Measurements from ENCODE around the gene MPZL3.

MPZL3 gene

GRCh38 chr11:118233850-118234249, 18.3 kb downstream of the MPZL3 start:
- H3K79me1 ChIP-seq (ENCODE audit: low read depth, low read length): no peaks in the 10 kb centered on the region
- no peak overlapping the region for H2AK5ac ChIP-seq (ENCODE audit: low read depth, low read length)
- no peak overlapping the region for H3K4ac ChIP-seq (ENCODE audit: low read length)
- no peak overlapping the region for H3K23ac ChIP-seq (ENCODE audit: low read depth, low read length, poor library complexity)
- H3K4me1 ChIP-seq (ENCODE audit: control insufficient read depth in 2 of 2, insufficient read depth in 1 of 2, low read depth in 1 of 2, low read length in 2 of 2): no peaks in the 10 kb centered on the region
- WGBS, 2 donors (ENCODE audit: extremely low coverage in 2 of 2, insufficient read length in 2 of 2, insufficient replicate concordance in 1 of 2): no CpG with 5 or more reads among the region's 1 CpG
- no peaks in the 10 kb centered on the region for H3K36me3 ChIP-seq (replicated peaks in 1 of 2; ENCODE audit: control insufficient read depth in 2 of 2, insufficient read depth in 2 of 2, low read length in 2 of 2)
- no peak for DNase-seq (ENCODE audit: low spot score)
- H3K27me3 ChIP-seq (ENCODE audit: control insufficient read depth in 3 of 3, insufficient read depth in 3 of 3, low read depth in 1 of 3, low read length in 3 of 3): peaks cover 0 to 16% (median 0%) of the 10 kb centered on the region in 3 experiments
- no peak overlapping the region for H4K91ac ChIP-seq (ENCODE audit: low read depth, low read length, poor library complexity)
- no peak overlapping the region for H3K9ac ChIP-seq (ENCODE audit: low read depth, low read length, poor library complexity)
- H4K8ac ChIP-seq (ENCODE audit: low read depth, low read length): no peak overlapping the region
- H2BK15ac ChIP-seq (ENCODE audit: low read length): no peak overlapping the region
- no peak overlapping the region for H3K4me2 ChIP-seq (ENCODE audit: insufficient read depth, low read length, poor library complexity, severe bottlenecking)
- no peaks in the 10 kb centered on the region for H3K9me3 ChIP-seq (replicated peaks in 1 of 2; ENCODE audit: control insufficient read depth in 2 of 2, insufficient read depth in 1 of 2, low read depth in 1 of 2, low read length in 2 of 2)
- no peak overlapping the region for H3K18ac ChIP-seq (ENCODE audit: low read length)
- H2AFZ ChIP-seq (ENCODE audit: low read length): no peak overlapping the region
- H3K14ac ChIP-seq (ENCODE audit: low read length): no peak overlapping the region
- H3K4me3 ChIP-seq (ENCODE audit: low read length in 2 of 2): no peak overlapping the region
- H2BK120ac ChIP-seq (ENCODE audit: low read depth, low read length): no peak overlapping the region
- no peak overlapping the region for H2BK5ac ChIP-seq (ENCODE audit: low read length)
- no peak overlapping the region for H2BK12ac ChIP-seq (ENCODE audit: low read length)
- H3K27ac ChIP-seq (replicated peaks; ENCODE audit: low read length): no peak overlapping the region

GRCh38 chr11:118233377-118233776, 18.8 kb downstream of the MPZL3 start:
- no peak overlapping the region for H3K4me2 ChIP-seq (ENCODE audit: insufficient read depth, low read length, poor library complexity, severe bottlenecking)
- no peak overlapping the region for H2AFZ ChIP-seq (ENCODE audit: low read length)
- no peak overlapping the region for H3K23ac ChIP-seq (ENCODE audit: low read depth, low read length, poor library complexity)
- H3K9me3 ChIP-seq (replicated peaks in 1 of 2; ENCODE audit: control insufficient read depth in 2 of 2, insufficient read depth in 1 of 2, low read depth in 1 of 2, low read length in 2 of 2): no peaks in the 10 kb centered on the region
- H3K4me3 ChIP-seq (ENCODE audit: low read length in 2 of 2): no peak overlapping the region
- H3K4ac ChIP-seq (ENCODE audit: low read length): no peak overlapping the region
- H3K9ac ChIP-seq (ENCODE audit: low read depth, low read length, poor library complexity): no peak overlapping the region
- no peak overlapping the region for H2AK5ac ChIP-seq (ENCODE audit: low read depth, low read length)
- no peak overlapping the region for H4K8ac ChIP-seq (ENCODE audit: low read depth, low read length)
- H3K36me3 ChIP-seq (replicated peaks in 1 of 2; ENCODE audit: control insufficient read depth in 2 of 2, insufficient read depth in 2 of 2, low read length in 2 of 2): no peaks in the 10 kb centered on the region
- no CpG with 5 or more reads among the region's 5 CpGs for WGBS, 2 donors (ENCODE audit: extremely low coverage in 2 of 2, insufficient read length in 2 of 2, insufficient replicate concordance in 1 of 2)
- no peaks in the 10 kb centered on the region for H3K4me1 ChIP-seq (ENCODE audit: control insufficient read depth in 2 of 2, insufficient read depth in 1 of 2, low read depth in 1 of 2, low read length in 2 of 2)
- H2BK12ac ChIP-seq (ENCODE audit: low read length): no peak overlapping the region
- H4K91ac ChIP-seq (ENCODE audit: low read depth, low read length, poor library complexity): no peak overlapping the region
- H2BK120ac ChIP-seq (ENCODE audit: low read depth, low read length): no peak overlapping the region
- H2BK15ac ChIP-seq (ENCODE audit: low read length): no peak overlapping the region
- H3K79me1 ChIP-seq (ENCODE audit: low read depth, low read length): no peaks in the 10 kb centered on the region
- no peak overlapping the region for H3K14ac ChIP-seq (ENCODE audit: low read length)
- no peak overlapping the region for H3K27ac ChIP-seq (replicated peaks; ENCODE audit: low read length)
- H2BK5ac ChIP-seq (ENCODE audit: low read length): no peak overlapping the region
- DNase-seq (ENCODE audit: low spot score): no peak
- peaks cover 0 to 15% (median 0%) of the 10 kb centered on the region in 3 experiments for H3K27me3 ChIP-seq (ENCODE audit: control insufficient read depth in 3 of 3, insufficient read depth in 3 of 3, low read depth in 1 of 3, low read length in 3 of 3)
- no peak overlapping the region for H3K18ac ChIP-seq (ENCODE audit: low read length)

GRCh38 chr11:118232659-118233058, 19.5 kb downstream of the MPZL3 start:
- no peak overlapping the region for H3K4ac ChIP-seq (ENCODE audit: low read length)
- no peaks in the 10 kb centered on the region for H3K4me1 ChIP-seq (ENCODE audit: control insufficient read depth in 2 of 2, insufficient read depth in 1 of 2, low read depth in 1 of 2, low read length in 2 of 2)
- no peak overlapping the region for H3K14ac ChIP-seq (ENCODE audit: low read length)
- H3K4me2 ChIP-seq (ENCODE audit: insufficient read depth, low read length, poor library complexity, severe bottlenecking): no peak overlapping the region
- WGBS, 2 donors (ENCODE audit: extremely low coverage in 2 of 2, insufficient read length in 2 of 2, insufficient replicate concordance in 1 of 2): no CpG with 5 or more reads among the region's 1 CpG
- no peak overlapping the region for H4K91ac ChIP-seq (ENCODE audit: low read depth, low read length, poor library complexity)
- H2BK12ac ChIP-seq (ENCODE audit: low read length): no peak overlapping the region
- H3K27me3 ChIP-seq (ENCODE audit: control insufficient read depth in 3 of 3, insufficient read depth in 3 of 3, low read depth in 1 of 3, low read length in 3 of 3): peaks cover 0 to 16% (median 0%) of the 10 kb centered on the region in 3 experiments
- no peak overlapping the region for H2AFZ ChIP-seq (ENCODE audit: low read length)
- no peak overlapping the region for H4K8ac ChIP-seq (ENCODE audit: low read depth, low read length)
- H3K23ac ChIP-seq (ENCODE audit: low read depth, low read length, poor library complexity): no peak overlapping the region
- DNase-seq (ENCODE audit: low spot score): no peak
- H3K9me3 ChIP-seq (replicated peaks in 1 of 2; ENCODE audit: control insufficient read depth in 2 of 2, insufficient read depth in 1 of 2, low read depth in 1 of 2, low read length in 2 of 2): no peaks in the 10 kb centered on the region
- no peak overlapping the region for H2AK5ac ChIP-seq (ENCODE audit: low read depth, low read length)
- H2BK5ac ChIP-seq (ENCODE audit: low read length): no peak overlapping the region
- no peaks in the 10 kb centered on the region for H3K79me1 ChIP-seq (ENCODE audit: low read depth, low read length)
- H2BK120ac ChIP-seq (ENCODE audit: low read depth, low read length): no peak overlapping the region
- no peak overlapping the region for H3K18ac ChIP-seq (ENCODE audit: low read length)
- H3K36me3 ChIP-seq (replicated peaks in 1 of 2; ENCODE audit: control insufficient read depth in 2 of 2, insufficient read depth in 2 of 2, low read length in 2 of 2): no peaks in the 10 kb centered on the region
- H3K27ac ChIP-seq (replicated peaks; ENCODE audit: low read length): no peak overlapping the region
- H3K4me3 ChIP-seq (ENCODE audit: low read length in 2 of 2): no peak overlapping the region
- H2BK15ac ChIP-seq (ENCODE audit: low read length): no peak overlapping the region
- no peak overlapping the region for H3K9ac ChIP-seq (ENCODE audit: low read depth, low read length, poor library complexity)

GRCh38 chr11:118231461-118231860, 20.7 kb downstream of the MPZL3 start:
- no peak overlapping the region for H4K8ac ChIP-seq (ENCODE audit: low read depth, low read length)
- no peak overlapping the region for H3K18ac ChIP-seq (ENCODE audit: low read length)
- H3K79me1 ChIP-seq (ENCODE audit: low read depth, low read length): no peaks in the 10 kb centered on the region
- H3K36me3 ChIP-seq (replicated peaks in 1 of 2; ENCODE audit: control insufficient read depth in 2 of 2, insufficient read depth in 2 of 2, low read length in 2 of 2): no peaks in the 10 kb centered on the region
- no peak overlapping the region for H3K9ac ChIP-seq (ENCODE audit: low read depth, low read length, poor library complexity)
- H3K27ac ChIP-seq (replicated peaks; ENCODE audit: low read length): no peak overlapping the region
- no peak overlapping the region for H2BK12ac ChIP-seq (ENCODE audit: low read length)
- H4K91ac ChIP-seq (ENCODE audit: low read depth, low read length, poor library complexity): no peak overlapping the region
- H2AK5ac ChIP-seq (ENCODE audit: low read depth, low read length): no peak overlapping the region
- H2BK120ac ChIP-seq (ENCODE audit: low read depth, low read length): no peak overlapping the region
- peaks cover 0 to 11% (median 0%) of the 10 kb centered on the region in 3 experiments for H3K27me3 ChIP-seq (ENCODE audit: control insufficient read depth in 3 of 3, insufficient read depth in 3 of 3, low read depth in 1 of 3, low read length in 3 of 3)
- H2BK5ac ChIP-seq (ENCODE audit: low read length): no peak overlapping the region
- no peak overlapping the region for H2BK15ac ChIP-seq (ENCODE audit: low read length)
- H3K4ac ChIP-seq (ENCODE audit: low read length): no peak overlapping the region
- no peaks in the 10 kb centered on the region for H3K4me1 ChIP-seq (ENCODE audit: control insufficient read depth in 2 of 2, insufficient read depth in 1 of 2, low read depth in 1 of 2, low read length in 2 of 2)
- DNase-seq (ENCODE audit: low spot score): no peak
- no peak overlapping the region for H3K23ac ChIP-seq (ENCODE audit: low read depth, low read length, poor library complexity)
- H2AFZ ChIP-seq (ENCODE audit: low read length): no peak overlapping the region
- no peak overlapping the region for H3K4me2 ChIP-seq (ENCODE audit: insufficient read depth, low read length, poor library complexity, severe bottlenecking)
- H3K14ac ChIP-seq (ENCODE audit: low read length): no peak overlapping the region
- no peak overlapping the region for H3K4me3 ChIP-seq (ENCODE audit: low read length in 2 of 2)
- no peaks in the 10 kb centered on the region for H3K9me3 ChIP-seq (replicated peaks in 1 of 2; ENCODE audit: control insufficient read depth in 2 of 2, insufficient read depth in 1 of 2, low read depth in 1 of 2, low read length in 2 of 2)
